Measurements from ENCODE around the gene MAPK1. TPM values are rescaled to one million over a fixed set of nuclear protein-coding genes. Genes with fewer than 3 reads are reported as not detected.
"Not testable (repeated sequence)": the region's sequence is repeated elsewhere in the genome, so short reads cannot be mapped to it uniquely, and the experiment has no call there.

The MAPK1 gene
- total RNA-seq, 6 experiments from 2014 or later = 140 to 178 (median 160) TPM

- Mint-ChIP-seq H3K9me3 (no peaks in the 10 kb centered on the region), H3K27me3 (ENCODE audit: insufficient read depth) (peaks cover 24% of the 10 kb centered on the region), H3K4me3 (no peak overlapping the region), H3K36me3 (ENCODE audit: low read depth) (no peaks in the 10 kb centered on the region), H3K27ac (no peak overlapping the region), H3K4me1 (ENCODE audit: low read depth) (peaks cover 1% of the 10 kb centered on the region)
- no peak for DNase-seq
- no peak for TF ChIP-seq CTCF (IDR thresholded peaks at IDR 0.05)
Observed at GRCh38 chr22:21881841-21882753, 14.7 kb upstream of the MAPK1 start.

GRCh38 chr22:21876486-21877176 is 9.2 kb upstream of the MAPK1 start:
- H3K4me1 Mint-ChIP-seq (ENCODE audit: low read depth) = peaks cover 10% of the 10 kb centered on the region
- peak overlapping the region; percentile 80 for H3K27ac Mint-ChIP-seq
- H3K9me3 Mint-ChIP-seq = no peaks in the 10 kb centered on the region
- H3K27me3 Mint-ChIP-seq (ENCODE audit: insufficient read depth) = peaks cover 8% of the 10 kb centered on the region
- H3K36me3 Mint-ChIP-seq (ENCODE audit: low read depth) = no peaks in the 10 kb centered on the region
- no peak overlapping the region; the same call in 1 of the 2 replicates for H3K4me3 Mint-ChIP-seq
- peak; percentile 91 for DNase-seq
- TF ChIP-seq CTCF (IDR thresholded peaks at IDR 0.05) = no peak

DNA sequence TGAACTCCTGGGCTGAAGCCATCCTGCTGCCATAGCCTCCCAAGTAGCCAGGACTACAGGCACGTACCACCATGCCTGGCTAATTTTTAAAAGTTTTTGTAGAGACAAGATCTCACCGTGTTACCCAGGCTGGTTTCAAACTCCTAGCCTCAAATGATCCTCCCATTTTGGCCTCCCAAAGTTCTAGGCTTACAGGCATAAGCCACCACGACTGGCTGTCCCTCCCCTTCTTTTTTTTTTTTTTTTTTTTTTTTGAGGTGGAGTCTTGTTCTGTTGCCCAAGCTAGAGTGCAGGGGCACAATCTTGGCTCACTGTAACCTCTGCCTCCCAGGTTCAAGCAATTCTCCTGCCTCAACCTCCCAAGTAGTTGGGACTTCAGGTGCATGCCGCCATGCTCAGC is 7.5 kb upstream of the MAPK1 start:
- not testable (repeated sequence) for H3K27me3 Mint-ChIP-seq (ENCODE audit: insufficient read depth); H3K4me3 Mint-ChIP-seq; H3K27ac Mint-ChIP-seq; H3K36me3 Mint-ChIP-seq (ENCODE audit: low read depth); DNase-seq; H3K9me3 Mint-ChIP-seq
- H3K4me1 Mint-ChIP-seq (ENCODE audit: low read depth) = peaks cover 10% of the 10 kb centered on the region

DNA sequence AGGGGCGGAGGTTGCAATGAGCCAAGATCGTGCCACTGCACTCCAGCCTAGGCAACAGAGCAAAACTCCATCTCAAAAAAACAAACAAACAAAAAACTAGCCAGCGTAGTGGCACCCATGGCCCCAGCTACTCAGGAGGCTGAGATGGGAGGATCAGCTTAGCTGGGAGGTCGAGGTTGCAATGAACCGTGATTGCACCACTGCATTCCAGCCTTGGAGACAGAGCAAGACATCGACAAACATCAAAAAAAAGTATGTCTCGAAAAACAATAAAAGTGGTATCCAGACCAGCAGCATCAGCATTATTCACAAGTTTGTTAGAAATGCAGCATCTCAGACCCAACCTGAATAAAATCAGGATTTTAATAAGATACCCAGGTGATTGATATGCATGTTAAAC is 6.2 kb upstream of the MAPK1 start:
- H3K27me3 Mint-ChIP-seq (ENCODE audit: insufficient read depth) = peaks cover 1% of the 10 kb centered on the region
- TF ChIP-seq CTCF (IDR thresholded peaks at IDR 0.05) = no peak
- no peak for DNase-seq

GRCh38 chr22:21872741-21873140 is 5.3 kb upstream of the MAPK1 start:
- H3K9me3 Mint-ChIP-seq = not testable (repeated sequence)

More for the DNA sequence above, 6.2 kb upstream of the MAPK1 start:
- no peaks in the 10 kb centered on the region for H3K36me3 Mint-ChIP-seq (ENCODE audit: low read depth)
- no peak overlapping the region for H3K27ac Mint-ChIP-seq
- no peak overlapping the region for H3K4me3 Mint-ChIP-seq
- peaks cover 10% of the 10 kb centered on the region for H3K4me1 Mint-ChIP-seq (ENCODE audit: low read depth)
- H3K9me3 Mint-ChIP-seq = no peaks in the 10 kb centered on the region

DNA sequence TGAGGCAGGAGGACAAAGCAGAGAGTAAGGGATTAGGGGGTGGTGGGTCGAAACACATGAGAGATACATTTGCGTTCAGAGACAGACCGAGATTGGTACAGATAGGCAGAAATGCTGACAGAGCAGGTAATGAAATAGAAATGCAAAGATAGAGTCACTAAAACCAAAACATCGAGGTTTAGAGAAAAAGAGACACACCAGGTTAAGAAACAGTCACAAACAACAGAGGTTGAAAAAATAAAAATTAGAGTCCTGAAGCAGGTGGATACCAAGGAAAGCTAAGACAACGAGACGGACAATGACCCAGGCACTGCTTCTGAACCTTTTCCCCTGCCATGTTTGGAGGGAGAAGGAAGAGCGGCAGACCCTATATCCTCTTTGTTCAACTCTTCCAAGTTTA is 1.2 kb upstream of the MAPK1 start:
- no peak for TF ChIP-seq CTCF (IDR thresholded peaks at IDR 0.05)
- H3K27ac Mint-ChIP-seq = peak overlapping the region; percentile 8; the same call in 1 of the 2 replicates
- H3K4me3 Mint-ChIP-seq = peak overlapping the region; percentile 89; the same call in 1 of the 2 replicates
- no peak for DNase-seq
- H3K36me3 Mint-ChIP-seq (ENCODE audit: low read depth) = peaks cover 14% of the 10 kb centered on the region
- peaks cover 31% of the 10 kb centered on the region for H3K4me1 Mint-ChIP-seq (ENCODE audit: low read depth)
- no peaks in the 10 kb centered on the region; the same call in 1 of the 2 replicates for H3K27me3 Mint-ChIP-seq (ENCODE audit: insufficient read depth)
- H3K9me3 Mint-ChIP-seq = no peaks in the 10 kb centered on the region

More at GRCh38 chr22:21872741-21873140, 5.3 kb upstream of the MAPK1 start:
- H3K36me3 Mint-ChIP-seq (ENCODE audit: low read depth); H3K27me3 Mint-ChIP-seq (ENCODE audit: insufficient read depth); H3K4me3 Mint-ChIP-seq; DNase-seq; H3K27ac Mint-ChIP-seq: not testable (repeated sequence)
- peaks cover 16% of the 10 kb centered on the region for H3K4me1 Mint-ChIP-seq (ENCODE audit: low read depth)
